BLaER1 (cell line): ENCODE measurements around the gene CORO1C.
"Not testable (repeated sequence)": the region's sequence is repeated elsewhere in the genome, so short reads cannot be mapped to it uniquely, and the experiment has no call there.

Experiments
- H3K27ac ChIP-seq: shearing (Covaris generic); formaldehyde crosslinking; 2 replicates; pipeline ENCODE4 v1.8.1; 2022
- H3K27me3 ChIP-seq: shearing (Covaris generic); formaldehyde crosslinking; 2 replicates; pipeline ENCODE4 v1.8.1; 2022
- H3K36me3 ChIP-seq: shearing (Covaris generic); formaldehyde crosslinking; 2 replicates; pipeline ENCODE4 v1.8.1; 2022
- H3K4me1 ChIP-seq: shearing (Covaris generic); formaldehyde crosslinking; 2 replicates; pipeline ENCODE4 v1.8.1; 2022
- H3K4me2 ChIP-seq: shearing (Covaris generic); formaldehyde crosslinking; 2 replicates; pipeline ENCODE4 v1.8.1; 2022
- H3K4me3 ChIP-seq: shearing (Covaris generic); formaldehyde crosslinking; 2 replicates; pipeline ENCODE4 v1.8.1; 2022
- H3K9ac ChIP-seq: shearing (Covaris generic); formaldehyde crosslinking; 2 replicates; pipeline ENCODE4 v1.8.1; 2022
- H3K9me3 ChIP-seq: shearing (Covaris generic); formaldehyde crosslinking; 2 replicates; pipeline ENCODE4 v1.8.1; 2022
- H4K20me1 ChIP-seq: shearing (Covaris generic); formaldehyde crosslinking; 2 replicates; pipeline ENCODE4 v1.8.1; 2022
- Cebpa-rat ChIP-seq: shearing (Covaris generic); IDR thresholded peaks from 2 replicates; pipeline ENCODE4 v1.8.1; 2022

Gene CORO1C

DNA sequence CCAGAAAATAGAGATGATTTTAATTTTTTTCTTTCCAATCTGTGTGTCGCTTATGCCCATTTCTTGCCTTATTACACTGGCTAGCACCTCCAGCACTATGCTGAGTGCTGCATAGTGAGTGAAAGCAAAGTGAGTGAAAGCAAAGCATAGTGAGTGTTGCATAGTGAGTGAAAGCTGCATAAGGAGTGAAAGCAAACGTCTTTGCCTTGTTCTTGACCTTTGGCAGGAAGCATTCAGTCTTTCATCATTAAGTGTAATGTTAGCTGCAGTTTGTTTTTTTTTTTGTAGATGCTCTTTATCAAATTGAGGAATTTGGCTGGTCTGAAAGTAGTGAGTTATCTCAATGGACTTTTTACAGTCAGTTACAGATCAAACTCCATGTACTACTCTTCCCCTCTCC lies 6.9 kb upstream of the CORO1C start:
- H4K20me1 ChIP-seq, result no peaks in the 10 kb centered on the region
- H3K9ac ChIP-seq, result no peak overlapping the region
- H3K4me3 ChIP-seq, result no peak overlapping the region
- peaks cover 6% of the 10 kb centered on the region; the same call in 1 of the 2 replicates for H3K4me1 ChIP-seq
- no peaks in the 10 kb centered on the region for H3K9me3 ChIP-seq
- no peak overlapping the region for H3K27ac ChIP-seq
- TF ChIP-seq Cebpa-rat, result no peak
- no peak overlapping the region for H3K4me2 ChIP-seq
- no peaks in the 10 kb centered on the region for H3K36me3 ChIP-seq
- no peaks in the 10 kb centered on the region for H3K27me3 ChIP-seq

DNA sequence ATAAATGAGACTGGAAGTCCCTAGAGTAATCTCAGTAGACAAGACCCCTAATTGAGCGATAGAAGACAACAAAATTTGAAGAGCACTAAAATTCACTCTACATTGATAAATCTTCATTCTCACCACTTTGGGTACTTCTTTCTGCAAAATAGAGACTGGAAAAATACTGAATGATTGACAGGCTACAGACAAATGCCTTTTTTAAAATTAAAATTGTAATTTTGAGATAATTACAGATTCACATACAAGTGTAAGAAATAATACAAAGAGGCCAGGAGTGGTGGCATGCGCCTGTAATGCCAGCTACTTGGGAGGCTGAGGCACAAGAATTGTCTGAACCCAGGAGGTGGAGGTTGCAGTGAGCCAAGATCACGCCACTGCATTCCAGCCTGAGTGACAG lies 4.5 kb upstream of the CORO1C start:
- no peaks in the 10 kb centered on the region for H4K20me1 ChIP-seq
- H3K9me3 ChIP-seq, result no peaks in the 10 kb centered on the region
- no peak for TF ChIP-seq Cebpa-rat
- no peak overlapping the region for H3K9ac ChIP-seq
- no peak overlapping the region for H3K4me2 ChIP-seq
- H3K27me3 ChIP-seq, result no peaks in the 10 kb centered on the region
- peaks cover 13% of the 10 kb centered on the region for H3K4me1 ChIP-seq
- H3K27ac ChIP-seq, result no peak overlapping the region
- no peaks in the 10 kb centered on the region for H3K36me3 ChIP-seq
- no peak overlapping the region for H3K4me3 ChIP-seq

DNA sequence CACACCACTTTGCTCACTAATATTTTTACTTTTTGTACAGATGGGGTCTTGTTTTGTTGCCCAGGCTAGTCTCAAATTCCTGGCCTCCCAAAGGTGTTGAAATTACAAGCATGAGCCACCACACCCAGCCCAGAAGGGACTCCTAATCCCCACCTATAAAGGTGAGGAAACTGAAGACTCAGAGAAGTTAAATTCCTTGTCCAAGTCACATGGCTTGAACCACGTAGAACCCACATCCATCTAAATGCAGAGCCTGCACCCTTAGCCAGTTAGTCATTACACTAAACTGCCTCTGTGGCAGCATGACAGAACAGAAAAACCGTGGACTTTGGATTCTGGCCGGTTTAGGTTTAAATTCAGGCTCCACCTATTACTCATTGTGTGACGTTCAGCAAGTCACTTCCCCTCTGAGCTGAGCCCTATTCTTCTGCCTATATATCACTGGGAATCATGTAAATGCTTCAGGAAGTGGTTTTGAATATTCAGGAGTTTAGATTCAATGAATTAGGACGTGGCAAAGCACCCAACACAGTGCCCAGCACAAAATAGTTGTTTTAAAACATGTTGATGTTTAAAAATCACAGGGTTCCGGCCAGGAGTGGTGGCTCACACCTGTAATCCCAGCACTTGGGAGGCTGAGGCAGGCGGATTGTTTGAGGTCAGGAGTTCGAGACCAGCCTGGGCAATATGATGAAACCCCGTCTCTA lies 3.0 kb upstream of the CORO1C start:
- TF ChIP-seq Cebpa-rat, result no peak
- no peak overlapping the region for H3K4me2 ChIP-seq
- no peak overlapping the region for H3K4me3 ChIP-seq
- no peaks in the 10 kb centered on the region for H3K36me3 ChIP-seq
- peaks cover 16% of the 10 kb centered on the region for H3K4me1 ChIP-seq
- peaks cover 8% of the 10 kb centered on the region for H4K20me1 ChIP-seq
- H3K27me3 ChIP-seq, result no peaks in the 10 kb centered on the region
- H3K9me3 ChIP-seq, result no peaks in the 10 kb centered on the region
- no peak overlapping the region for H3K27ac ChIP-seq
- no peak overlapping the region for H3K9ac ChIP-seq

DNA sequence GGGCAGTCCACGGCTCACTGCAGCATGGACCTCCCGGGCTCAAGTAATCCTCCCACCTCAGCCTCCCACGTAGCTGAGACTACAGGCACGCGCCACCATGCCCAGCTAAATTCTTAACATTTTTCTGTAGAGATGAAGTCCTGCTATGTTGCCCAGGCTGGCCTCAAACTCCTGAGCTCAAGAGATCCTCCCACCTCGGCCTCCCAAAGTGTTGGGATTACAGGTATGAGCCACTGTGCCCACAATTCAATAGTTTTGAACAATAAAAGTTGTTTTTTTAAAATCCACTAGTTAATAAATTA lies 1.9 kb upstream of the CORO1C start:
- H3K9me3 ChIP-seq, H3K9ac ChIP-seq, H3K27me3 ChIP-seq, H3K4me2 ChIP-seq, H3K36me3 ChIP-seq, H3K4me3 ChIP-seq, H3K27ac ChIP-seq: not testable (repeated sequence)
- H4K20me1 ChIP-seq, result peaks cover 20% of the 10 kb centered on the region
- peaks cover 27% of the 10 kb centered on the region for H3K4me1 ChIP-seq

DNA sequence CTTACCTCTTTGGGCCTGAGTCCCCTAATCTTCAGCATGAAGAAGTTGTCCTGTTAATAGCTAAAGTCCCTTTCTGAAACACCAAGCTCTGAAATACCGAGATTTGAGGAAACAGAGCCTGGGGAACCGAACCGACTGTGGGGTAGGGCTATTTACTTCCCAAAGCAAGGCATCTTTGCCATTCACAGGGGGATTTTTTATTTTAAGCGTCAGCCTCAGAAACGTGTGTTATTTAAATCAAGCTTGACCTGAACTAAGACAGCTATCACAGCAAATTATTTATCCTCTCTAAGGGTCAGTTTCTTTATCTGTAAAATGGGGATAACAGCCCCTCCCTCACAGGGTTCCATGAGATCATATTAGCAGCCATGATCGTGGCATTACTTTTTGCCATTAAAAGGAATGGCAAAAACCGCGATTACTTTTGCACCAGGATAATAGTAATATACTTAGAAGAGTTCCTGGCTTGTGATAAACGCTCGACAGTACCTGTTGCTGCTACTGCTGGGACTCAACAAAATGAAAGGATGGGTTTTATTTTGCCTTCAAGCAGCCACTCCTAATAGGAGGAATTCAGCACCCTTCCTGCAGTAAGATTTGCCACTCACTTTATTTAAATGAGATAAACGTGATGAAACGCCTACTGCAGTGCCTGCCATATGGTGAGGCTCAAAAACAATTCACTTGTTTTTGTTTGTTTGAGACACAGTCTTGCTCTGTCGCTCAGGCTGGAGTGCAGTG lies 1.3 kb upstream of the CORO1C start:
- H3K9ac ChIP-seq, result peak overlapping the region; percentile 30; the same call in 1 of the 2 replicates
- H3K27ac ChIP-seq, result peak overlapping the region; percentile 83; the same call in 1 of the 2 replicates
- no peaks in the 10 kb centered on the region for H3K9me3 ChIP-seq
- H3K4me3 ChIP-seq, result peak overlapping the region; percentile 84
- H3K36me3 ChIP-seq, result no peaks in the 10 kb centered on the region
- H3K4me1 ChIP-seq, result peaks cover 33% of the 10 kb centered on the region
- H3K4me2 ChIP-seq, result peak overlapping the region; percentile 94
- no peak for TF ChIP-seq Cebpa-rat
- H3K27me3 ChIP-seq, result no peaks in the 10 kb centered on the region
- peaks cover 25% of the 10 kb centered on the region for H4K20me1 ChIP-seq

DNA sequence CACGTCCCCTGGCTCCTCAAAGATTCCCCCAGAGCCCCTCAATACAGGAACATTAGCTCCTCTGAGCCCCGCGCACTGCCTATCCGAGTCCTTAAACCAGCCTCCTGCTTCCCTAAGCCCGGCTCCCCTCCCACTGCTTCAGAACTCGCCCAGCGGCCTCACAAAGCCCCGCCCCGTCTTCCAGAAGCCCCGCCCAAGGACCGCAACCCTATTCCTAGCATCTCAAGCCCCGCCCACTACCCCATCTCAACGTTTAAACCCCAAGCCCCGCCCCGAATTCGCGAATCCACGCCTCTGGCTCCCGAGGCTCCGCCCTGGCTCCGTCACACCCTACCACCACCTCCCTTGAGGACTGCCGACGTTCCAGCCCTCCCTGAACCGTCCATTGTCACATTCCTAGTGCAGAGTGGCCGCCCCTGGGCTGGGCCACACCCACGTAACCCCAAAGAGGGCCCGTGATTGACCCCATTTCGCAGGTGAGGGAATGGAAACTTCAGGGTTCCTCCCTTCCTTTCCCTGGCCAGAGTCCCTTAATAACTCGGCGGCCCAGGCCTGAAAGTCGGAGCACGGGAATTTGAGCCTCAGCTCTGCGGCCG lies 646 bp upstream of the CORO1C start:
- no peaks in the 10 kb centered on the region for H3K36me3 ChIP-seq
- no peaks in the 10 kb centered on the region for H3K27me3 ChIP-seq
- H3K27ac ChIP-seq, result peak overlapping the region; percentile 83
- peak overlapping the region; percentile 94 for H3K4me2 ChIP-seq
- H4K20me1 ChIP-seq, result peaks cover 32% of the 10 kb centered on the region
- peaks cover 39% of the 10 kb centered on the region for H3K4me1 ChIP-seq
- H3K9ac ChIP-seq, result peak overlapping the region; percentile 86
- H3K9me3 ChIP-seq, result no peaks in the 10 kb centered on the region
- no peak for TF ChIP-seq Cebpa-rat
- peak overlapping the region; percentile 84 for H3K4me3 ChIP-seq

DNA sequence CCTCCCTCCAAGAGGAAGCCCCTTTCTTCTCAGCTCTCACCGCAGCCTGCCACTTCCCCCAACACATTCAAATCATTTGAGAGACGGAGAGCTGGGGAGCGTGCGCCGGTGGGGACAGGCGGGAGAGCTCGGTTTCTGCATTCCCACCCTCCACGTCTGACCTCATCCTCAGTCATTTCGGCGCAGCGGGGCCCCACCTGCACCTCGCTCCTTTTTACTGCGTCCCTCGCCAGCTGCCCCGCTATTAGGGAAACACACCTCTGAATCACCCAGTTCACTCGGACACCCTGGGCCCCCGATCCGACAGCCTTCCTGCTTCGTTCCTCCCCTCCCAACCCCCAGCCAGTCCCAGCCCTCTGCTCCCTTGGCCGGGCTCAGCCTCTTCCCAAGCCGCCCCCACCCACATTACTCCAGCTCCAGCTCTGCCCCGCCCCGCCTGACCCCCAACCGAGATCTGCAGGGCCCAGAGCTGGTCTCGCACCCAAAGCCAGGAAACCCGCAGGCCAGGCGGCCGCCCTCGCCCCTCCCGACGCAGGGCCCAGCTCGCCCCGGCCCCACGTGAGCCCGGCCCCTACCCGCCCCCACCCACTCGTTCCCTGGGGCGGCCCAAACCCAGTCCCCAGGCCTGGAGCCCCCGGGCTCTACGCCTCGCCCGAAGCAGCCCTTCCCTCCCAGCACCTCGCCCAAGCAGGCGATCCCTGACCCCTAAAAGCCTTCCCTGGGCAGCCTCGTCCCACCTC lies 783 bp downstream of the CORO1C start:
- H3K27ac ChIP-seq, result peak overlapping the region; percentile 83
- H3K9me3 ChIP-seq, result no peaks in the 10 kb centered on the region

DNA sequence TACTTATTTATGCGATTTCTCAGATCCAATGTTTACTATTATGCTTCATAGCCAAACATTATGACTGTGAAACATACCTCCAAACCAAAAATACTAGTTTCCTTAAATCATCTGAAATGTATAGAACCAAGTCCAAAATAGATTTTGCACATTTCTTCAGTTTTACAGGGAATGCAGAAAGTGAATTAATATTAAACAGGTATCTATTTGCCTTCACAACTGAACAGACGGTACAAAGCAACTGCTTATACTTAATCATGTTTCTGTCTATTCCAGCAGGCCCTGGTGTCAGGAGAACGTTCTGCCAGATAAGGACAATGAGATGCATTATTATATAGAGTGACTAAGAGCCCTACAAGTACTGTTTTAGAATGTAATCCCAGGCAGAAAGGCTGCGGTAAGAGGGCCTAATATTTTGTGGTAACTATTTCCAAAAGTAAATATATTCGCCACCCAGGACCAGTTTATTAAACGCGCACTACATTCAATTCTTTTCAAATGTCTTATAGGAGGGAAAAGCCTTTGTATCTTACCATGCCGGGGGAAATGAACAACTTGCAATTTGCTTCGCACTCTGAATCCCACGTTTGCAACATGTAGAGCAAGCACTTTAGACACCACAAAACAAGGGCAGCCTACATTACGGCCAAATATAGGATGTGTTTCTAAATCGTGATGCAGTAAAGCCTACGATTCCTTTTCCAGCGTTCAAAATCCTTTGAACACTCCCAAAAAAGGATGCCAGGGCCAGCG lies 1.5 kb downstream of the CORO1C start:
- H4K20me1 ChIP-seq, result peaks cover 54% of the 10 kb centered on the region
- H3K27me3 ChIP-seq, result no peaks in the 10 kb centered on the region
- peak overlapping the region; percentile 94 for H3K4me2 ChIP-seq
- peaks cover 54% of the 10 kb centered on the region for H3K4me1 ChIP-seq
- H3K4me3 ChIP-seq, result peak overlapping the region; percentile 84
- TF ChIP-seq Cebpa-rat, result no peak
- peak overlapping the region; percentile 86 for H3K9ac ChIP-seq
- H3K9me3 ChIP-seq, result no peaks in the 10 kb centered on the region
- no peaks in the 10 kb centered on the region for H3K36me3 ChIP-seq
- peak overlapping the region; percentile 83 for H3K27ac ChIP-seq

More for the DNA sequence above, 783 bp downstream of the CORO1C start:
- H3K4me2 ChIP-seq, result peak overlapping the region; percentile 94
- H3K36me3 ChIP-seq, result no peaks in the 10 kb centered on the region
- H3K4me1 ChIP-seq, result peaks cover 47% of the 10 kb centered on the region
- H4K20me1 ChIP-seq, result peaks cover 46% of the 10 kb centered on the region
- no peak for TF ChIP-seq Cebpa-rat
- peak overlapping the region; percentile 86 for H3K9ac ChIP-seq
- peak overlapping the region; percentile 84 for H3K4me3 ChIP-seq
- no peaks in the 10 kb centered on the region for H3K27me3 ChIP-seq
